Measurements from ENCODE around the gene DGKD.

DGKD gene

DNA sequence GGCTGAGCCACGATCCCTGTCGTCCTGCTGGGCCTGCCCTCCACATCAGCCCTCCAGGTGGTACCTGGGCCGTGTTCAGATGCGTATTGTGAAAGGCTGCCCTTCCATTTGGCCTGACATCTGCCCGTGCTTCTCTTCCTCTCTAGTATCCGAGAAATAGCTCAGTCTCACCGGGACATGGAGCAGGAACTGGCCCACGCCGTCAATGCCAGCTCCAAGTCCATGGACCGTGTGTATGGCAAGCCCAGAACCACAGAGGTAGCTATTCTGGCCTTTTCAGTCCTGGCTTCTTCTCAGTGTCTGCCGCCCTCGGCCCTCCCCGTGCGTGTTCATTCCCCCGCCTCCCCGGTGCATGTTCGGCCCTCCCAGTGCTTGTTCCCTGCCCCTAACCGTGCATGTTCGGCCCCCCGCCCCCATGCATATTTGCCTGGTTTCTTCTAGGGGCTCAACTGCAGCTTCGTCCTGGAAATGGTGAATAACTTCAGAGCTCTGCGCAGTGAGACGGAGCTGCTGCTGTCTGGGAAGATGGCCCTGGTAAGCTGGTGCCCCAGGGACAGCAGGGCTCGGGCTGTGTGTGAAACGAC lies 108.0 kb downstream of the DGKD start:
- DNase-seq (ENCODE audit: low read depth), result no peak

DNA sequence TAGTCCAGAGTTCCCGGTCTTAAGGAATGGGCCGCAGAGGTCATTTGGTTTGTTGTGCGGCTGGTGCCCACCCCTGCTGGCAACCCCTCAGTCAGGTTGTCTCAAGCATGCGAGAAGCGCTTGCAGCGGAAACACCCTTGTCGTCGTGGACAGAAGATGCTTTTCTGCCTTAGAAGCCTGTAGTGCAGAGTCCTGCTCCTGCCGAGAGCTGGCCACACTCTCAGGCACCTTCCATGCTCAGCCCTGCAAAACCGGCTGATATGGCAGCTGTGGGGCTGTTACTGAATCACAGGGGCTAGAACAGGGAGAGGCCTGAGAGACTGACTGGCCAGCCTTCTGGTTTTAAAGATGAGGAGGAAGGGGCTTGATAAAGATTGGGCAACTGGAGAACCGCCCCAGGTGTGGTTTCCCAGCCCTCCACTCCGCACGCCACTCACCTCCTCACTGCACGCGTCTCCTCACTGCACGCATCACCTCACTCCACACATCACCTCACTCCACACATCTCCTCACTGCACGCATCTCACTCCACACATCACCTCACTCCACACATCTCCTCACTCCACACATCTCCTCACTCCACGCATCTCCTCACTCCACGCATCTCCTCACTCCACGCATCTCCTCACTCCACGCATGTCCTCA lies 108.7 kb downstream of the DGKD start:
- no peak for DNase-seq (ENCODE audit: low read depth)

DNA sequence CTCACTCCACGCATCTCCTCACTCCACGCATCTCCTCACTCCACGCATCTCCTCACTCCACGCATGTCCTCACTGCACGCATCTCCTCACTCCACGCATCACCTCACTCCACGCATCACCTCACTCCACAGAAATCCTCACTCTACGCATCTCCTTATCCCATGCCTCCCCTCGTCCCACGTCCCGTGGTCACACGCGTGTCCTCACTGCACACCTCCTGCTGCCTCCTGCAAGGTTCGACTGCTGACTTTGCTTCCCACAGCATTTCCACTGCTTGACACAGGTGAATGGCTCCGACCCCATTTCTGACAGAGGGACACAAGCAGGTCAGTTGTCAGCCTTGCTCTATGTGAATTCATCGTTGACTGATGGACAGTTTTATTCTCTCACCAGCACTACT lies 109.3 kb downstream of the DGKD start:
- no peak for DNase-seq (ENCODE audit: low read depth)

DNA sequence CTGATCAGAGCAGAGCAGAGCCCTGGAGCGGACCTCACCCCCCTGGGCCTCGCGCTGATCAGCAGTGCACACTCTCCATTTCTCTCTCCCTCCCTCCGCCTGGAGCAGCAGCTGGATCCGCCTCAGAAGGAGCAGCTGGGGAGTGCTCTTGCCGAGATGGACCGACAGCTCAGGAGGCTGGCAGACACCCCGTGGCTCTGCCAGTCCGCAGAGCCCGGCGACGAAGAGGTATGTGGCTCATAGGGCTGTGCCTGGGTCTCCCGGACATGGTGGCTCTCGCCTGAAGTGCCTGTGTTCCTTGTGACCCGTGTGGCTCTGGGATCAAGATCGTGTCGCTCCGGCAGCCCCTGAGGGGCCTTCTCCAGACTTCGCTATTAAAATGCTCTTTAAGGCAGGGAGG lies 109.8 kb downstream of the DGKD start:
- no peak for DNase-seq (ENCODE audit: low read depth)

DNA sequence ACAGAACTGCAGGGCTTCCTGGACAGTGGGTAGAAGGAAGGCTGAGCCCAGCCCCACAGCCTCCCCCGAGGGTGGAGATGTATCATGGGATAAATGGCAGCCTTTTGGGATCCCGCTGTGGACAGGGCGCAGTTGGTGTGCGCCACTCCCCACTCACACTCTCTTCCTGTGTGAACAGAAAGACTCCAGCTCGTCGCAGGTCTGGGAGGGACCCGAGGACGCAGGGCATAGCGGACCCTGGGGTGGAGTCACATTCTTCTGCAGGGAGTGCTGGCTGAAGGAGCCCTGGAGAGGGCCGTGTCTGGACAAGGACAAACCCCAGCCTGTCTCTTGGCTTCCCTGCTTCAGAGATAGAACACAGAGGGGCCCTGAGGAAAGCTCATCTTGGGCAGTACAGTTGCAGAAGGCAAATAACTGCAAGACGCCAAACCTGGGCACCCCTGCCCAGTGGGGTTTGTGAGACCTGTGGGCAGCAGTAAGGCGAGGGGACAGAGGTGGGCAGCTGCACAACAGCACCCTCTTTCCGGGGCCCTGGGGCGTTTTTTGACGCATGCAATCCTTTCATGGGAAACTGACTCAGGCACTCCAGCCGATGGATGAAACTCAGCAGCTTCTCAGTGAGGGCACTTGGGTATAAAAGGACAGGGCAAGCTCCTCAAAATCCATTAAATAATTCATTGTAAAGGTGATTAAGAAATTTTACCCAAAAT lies 110.4 kb downstream of the DGKD start:
- DNase-seq (ENCODE audit: low read depth), result no peak

DNA sequence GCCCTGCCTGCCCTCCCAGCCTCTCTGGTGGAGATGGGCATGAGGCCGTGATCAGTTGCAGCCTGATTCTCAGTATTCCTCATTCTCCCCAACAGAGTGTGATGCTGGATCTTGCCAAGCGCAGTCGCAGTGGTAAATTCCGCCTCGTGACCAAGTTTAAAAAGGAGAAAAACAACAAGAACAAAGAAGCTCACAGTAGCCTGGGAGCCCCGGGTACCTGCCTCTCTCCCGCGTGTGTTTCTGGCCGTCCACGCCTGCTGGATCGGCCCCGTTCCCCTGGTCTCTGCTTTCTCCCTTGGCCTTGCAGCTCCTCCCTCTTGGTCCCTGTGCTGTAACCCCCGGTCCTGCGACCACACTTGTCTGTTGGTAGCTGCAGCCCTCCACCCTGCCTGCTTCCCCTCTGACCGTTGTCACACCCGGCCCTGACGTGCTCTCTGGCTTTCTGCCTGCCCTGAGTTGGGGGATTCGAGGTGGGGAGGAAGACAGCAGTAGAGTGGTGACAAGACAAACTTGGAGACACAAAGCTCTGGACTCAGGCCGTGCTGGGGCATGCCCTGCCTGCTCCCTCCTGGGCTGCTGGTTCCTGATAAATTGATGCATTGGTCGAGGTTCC lies 112.8 kb downstream of the DGKD start:
- no peak for DNase-seq (ENCODE audit: low read depth)

DNA sequence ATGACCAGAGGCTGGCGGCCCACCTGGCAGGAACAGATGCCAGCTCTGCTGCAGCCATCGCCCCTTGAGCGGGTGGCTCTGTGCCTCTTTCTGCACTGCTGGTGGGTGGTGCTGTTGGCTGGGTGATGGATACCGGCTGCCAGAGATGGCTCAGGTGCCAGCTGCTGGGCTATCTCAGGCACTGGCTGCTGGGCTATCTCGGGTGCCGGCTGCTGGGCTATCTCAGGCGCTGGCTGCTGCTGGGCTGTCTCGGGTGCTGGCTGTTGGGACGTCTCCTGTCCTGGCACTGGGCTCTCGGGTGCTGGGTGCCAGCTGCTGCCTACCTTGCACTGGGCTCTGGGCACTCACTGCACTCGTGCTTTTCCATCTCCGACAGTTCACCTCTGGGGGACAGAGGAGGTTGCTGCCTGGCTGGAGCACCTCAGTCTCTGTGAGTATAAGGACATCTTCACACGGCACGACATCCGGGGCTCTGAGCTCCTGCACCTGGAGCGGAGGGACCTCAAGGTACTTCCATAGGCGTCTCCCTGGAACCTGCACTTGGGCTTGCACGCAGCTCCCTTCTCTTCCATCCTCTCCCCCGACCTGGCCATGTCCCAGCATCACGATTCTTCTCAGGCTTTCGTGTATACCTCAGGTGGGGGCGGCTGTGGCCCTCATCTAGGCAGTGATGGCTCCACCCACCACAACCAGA lies 113.9 kb downstream of the DGKD start:
- no peak for DNase-seq (ENCODE audit: low read depth)

DNA sequence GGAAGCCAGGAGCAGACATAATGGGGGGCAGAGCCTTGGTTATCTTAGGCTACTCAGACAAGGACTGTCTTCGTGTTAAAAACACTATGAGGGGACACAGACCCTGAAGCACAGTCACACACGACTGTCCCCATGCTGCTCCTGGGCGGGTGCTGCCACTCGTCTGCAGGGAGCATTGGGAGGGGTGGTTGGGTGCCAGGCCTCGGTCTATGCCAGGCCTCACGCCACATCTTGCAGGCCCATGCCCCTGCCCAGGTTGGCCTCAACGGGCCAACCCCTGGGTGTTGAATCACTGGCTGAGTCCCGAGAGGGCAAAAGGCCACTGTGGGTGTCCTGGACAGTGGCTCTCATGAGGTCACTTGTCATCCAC lies 114.4 kb downstream of the DGKD start:
- DNase-seq (ENCODE audit: low read depth), result no peak

DNA sequence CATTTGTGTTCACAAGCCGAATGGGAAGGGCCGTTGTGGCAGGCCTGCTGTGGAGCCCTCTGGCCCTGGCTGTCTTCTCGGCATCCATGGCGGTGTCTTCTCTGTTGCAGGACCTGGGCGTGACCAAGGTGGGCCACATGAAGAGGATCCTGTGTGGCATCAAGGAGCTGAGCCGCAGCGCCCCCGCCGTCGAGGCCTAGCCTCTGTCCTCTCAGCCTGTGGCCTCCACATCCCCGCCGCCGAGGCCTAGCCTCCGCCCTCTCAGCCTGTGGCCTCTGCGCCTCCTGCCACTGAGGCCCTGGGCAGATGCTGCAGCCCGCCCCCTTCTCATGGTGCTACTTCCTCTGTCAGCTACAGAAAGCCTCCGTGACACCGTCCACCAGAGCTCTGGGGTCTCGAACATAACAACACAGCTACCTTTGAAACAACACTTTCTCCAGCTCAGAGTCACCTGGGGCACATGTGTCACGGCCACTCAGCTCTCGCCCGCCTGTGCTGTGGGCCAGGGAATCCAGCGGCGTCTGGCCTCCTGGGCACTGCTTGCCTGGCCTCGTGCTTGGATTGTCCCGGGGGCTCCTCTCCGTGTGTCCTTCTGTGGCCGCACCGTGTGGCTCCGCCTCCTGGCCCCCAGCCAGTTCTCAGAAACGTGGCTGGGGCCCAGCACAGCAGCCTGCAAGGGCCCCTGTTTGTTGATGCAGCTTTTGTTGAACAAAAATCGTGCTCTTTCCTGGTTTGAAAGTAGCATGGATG lies 115.1 kb downstream of the DGKD start:
- no peak for DNase-seq (ENCODE audit: low read depth)

DNA sequence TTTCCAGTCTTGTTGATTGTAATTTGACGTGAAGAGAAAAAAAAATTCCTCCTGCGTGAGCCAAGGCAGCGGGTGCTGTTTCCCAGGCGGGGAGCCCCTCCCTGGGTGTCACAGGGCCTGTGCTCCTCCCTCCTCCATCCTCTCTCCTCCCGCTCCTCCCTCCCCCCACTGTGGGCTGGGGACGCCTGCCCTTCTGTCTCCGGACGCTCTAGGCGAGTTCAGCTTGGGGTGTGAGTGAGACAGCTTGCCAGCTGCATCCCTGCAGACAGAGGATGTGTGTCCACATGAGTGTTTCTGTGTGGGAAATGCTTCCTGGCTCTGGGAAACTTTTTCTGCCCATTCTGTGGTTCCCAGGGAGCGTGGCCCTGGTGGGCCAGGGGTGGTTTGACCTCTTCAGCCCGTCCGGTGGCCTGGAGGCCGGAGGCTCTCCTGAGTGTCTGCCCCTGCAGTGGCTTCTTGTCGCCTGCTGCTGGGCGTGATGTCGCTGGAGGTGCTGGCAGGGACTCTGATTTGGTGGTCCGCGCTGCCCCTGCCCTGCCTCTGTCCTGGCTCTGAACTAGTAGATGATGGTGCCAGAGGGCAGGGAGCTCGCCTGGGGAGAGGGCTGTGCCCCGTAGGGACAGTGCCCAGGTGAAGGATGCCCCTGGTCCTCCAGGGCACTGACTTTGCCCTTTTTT lies 115.9 kb downstream of the DGKD start:
- no peak for DNase-seq (ENCODE audit: low read depth)

DNA sequence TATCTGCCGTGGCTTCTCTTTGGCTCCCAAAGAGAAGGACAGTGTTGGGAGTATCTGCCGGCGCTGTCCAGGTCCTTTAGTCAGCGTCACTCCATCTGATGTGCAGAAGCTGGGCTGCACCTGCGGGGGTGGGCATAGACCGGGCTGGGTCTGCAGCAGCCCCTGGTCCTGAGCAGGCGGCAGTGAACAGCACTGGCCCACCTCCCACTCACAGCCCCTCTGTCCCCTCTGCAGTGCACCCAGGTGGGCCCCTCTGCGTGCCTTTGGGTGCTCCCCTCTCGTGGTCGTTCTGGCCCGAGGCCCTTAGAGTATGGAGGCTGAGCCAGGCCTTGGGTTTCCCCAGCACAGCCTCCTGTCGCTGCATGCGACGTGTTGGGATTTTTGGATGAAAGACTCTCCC lies 116.5 kb downstream of the DGKD start:
- no peak for DNase-seq (ENCODE audit: low read depth)

DNA sequence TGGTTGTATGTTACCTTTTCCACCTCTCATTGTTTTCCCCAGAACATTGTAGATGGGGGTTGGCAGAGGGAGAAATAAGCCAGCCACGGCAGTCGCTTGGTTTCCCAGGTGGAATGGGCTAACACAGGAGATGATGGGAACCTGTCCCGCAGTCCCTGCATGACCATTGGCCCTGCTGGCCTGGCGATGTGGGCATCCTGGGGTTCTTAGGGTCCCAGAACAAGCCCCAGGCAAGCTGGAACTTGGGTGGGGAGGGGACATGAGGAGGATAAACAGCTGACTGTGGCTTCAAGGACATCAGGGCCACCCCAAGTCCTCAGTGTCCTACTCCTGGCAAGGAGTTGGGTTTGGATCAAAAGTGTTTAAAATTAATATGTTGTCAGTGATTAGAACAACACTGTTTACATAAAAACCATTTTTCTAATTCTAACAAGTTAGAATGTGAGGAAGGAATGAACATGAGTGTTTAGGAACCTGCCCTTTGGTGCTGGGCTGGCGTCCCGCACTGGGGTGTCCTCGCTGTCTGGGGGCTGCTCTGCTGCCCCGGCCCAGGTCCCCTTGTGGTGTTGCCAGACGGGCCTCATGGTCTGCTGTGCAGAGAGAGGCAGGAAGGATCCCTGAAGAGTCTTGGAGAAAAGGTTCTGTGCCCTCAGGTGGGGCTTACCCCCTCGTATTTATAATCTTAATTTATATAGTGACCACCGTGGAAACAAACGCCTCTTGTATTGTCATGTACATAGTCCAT lies 117.2 kb downstream of the DGKD start:
- no peak for DNase-seq (ENCODE audit: low read depth)

DNA sequence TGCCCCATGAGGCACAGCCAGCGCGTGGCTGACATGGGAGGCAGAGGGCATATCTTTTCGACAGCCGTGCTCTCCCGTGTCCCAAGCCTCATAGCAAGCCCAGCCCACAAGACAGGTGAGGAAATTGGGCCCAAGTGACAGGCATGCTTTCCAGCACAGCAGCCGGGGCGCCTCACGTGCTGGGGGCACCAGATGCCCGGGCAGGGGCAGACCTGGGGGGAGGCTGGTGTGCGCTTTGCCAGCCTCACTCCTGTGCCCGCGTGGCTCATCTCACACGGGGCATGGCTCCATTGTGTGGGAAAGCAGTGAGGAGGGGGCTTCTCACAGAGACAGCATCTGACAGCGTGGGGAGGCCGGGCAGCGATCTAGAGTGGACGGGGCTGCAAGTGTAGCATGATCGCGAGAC lies 119.1 kb downstream of the DGKD start:
- DNase-seq (ENCODE audit: low read depth), result no peak

DNA sequence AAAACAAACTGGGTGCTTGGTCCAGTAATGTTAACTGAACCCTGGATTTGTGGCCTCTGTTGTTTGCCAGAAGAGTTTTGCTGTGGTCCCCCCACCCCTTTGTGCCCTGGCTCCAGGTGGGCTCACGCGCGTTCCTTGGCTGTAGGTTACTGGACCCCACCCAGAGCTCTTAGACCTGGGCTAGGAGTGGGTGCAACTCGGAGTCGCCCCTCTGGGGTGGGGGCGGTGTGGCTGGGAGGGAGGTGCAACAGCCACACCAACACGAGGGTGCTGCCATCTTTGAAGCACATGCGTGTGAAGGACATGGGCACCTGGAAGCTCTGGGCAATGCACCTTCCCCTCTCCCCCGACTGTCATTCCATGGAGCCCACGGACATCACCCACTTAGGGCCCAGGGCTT lies 119.6 kb downstream of the DGKD start:
- no peak for DNase-seq (ENCODE audit: low read depth)

DNA sequence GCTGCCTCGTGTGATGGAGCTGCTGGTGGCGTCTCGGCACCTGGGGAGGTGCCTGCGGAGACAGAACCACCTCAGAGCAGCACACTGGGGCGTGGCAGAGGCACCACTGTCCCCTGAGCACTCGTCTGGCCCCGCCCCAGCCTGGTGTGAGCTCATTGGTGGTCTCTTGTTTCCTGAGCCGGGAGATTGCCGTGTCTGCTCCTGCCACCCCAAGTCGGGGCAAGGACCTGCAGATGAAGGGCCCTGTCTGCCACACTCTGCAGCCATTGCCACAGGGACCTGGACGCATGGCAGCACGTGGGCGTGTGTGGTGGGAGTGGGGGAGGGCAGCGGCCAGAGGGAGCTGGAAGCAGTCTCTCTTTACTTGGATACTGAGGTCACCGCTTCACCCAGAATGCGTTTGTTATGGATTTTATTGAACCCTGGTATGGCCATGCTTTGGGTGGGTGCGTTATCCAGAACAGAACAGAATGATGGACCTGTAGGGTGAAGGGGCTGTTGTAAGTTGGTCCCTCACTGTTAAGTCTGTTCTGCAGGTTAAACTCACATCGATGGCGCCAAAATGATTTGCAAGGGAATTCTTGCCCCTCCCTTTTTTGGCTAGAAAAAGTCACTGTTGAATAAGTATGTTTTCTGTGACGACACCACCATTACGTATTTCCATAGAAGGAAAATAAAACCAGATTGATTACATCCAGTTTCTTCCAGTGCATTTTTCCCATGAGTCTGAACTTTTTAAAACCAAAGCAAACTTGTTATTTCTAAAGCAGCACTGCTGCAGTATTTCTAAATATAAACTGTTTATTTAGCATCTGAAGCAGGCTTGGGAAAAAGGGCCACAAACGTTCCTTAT lies 120.2 kb downstream of the DGKD start:
- DNase-seq (ENCODE audit: low read depth), result no peak

DNA sequence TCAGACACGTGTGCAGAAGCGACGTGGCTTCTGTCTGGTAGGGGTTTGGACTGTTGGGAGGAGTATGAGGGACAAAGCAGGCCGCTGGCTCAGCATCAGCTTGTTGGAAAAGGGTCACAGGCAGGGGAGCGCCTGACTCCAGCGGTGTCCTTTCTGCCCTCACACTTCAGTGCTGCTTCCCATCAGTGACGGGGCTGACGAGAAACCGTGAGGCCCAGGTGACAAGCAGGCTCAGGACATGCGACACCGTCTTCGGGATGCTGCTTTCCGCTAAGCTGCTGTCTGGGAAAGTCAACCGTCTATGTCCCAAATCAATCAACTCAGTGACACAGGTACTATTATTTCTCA lies 121.7 kb downstream of the DGKD start:
- DNase-seq (ENCODE audit: low read depth), result no peak

DNA sequence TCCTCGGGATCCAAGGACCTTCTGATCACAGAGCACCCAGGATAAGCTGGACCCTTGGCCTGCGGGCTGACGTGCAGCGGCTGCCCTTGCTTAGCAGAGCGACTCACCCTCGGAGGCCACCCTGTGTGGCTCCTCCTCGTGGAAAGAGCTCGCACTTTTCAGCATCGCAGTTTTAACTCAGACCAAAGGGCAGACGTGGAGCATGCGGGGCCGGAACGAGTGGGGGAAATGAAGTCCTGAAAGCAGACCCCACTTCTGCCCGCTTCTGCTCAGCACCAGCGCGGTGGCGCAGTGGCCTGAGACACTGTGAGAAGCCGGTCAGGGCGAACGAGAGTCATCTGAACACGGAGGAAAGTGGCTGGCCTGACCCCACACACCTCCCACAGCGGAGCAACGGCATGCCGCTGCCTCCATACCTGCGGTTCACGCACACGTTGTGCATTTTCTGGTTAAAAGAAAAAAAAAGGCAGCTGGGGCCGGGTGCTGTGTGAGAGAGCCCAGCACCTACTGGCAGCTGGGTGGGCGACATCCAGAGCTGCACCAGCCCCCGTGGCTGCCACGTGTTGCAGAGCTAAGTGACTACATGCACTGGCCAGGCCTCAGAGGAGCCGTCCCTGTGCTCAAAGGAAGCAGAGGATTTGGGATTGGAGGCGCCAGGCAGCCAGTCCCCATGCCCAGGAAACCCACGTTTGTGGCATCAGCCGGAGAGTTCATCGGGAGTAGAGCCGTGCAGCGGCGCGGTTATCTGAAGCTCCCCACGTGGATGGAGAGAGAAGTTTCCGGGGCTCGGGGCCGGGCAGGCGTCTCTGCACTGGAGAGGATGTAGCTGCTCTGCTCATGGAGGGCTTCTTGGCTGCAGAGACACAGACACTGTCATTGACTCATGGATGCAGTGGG lies 122.6 kb downstream of the DGKD start:
- DNase-seq (ENCODE audit: low read depth), result no peak

DNA sequence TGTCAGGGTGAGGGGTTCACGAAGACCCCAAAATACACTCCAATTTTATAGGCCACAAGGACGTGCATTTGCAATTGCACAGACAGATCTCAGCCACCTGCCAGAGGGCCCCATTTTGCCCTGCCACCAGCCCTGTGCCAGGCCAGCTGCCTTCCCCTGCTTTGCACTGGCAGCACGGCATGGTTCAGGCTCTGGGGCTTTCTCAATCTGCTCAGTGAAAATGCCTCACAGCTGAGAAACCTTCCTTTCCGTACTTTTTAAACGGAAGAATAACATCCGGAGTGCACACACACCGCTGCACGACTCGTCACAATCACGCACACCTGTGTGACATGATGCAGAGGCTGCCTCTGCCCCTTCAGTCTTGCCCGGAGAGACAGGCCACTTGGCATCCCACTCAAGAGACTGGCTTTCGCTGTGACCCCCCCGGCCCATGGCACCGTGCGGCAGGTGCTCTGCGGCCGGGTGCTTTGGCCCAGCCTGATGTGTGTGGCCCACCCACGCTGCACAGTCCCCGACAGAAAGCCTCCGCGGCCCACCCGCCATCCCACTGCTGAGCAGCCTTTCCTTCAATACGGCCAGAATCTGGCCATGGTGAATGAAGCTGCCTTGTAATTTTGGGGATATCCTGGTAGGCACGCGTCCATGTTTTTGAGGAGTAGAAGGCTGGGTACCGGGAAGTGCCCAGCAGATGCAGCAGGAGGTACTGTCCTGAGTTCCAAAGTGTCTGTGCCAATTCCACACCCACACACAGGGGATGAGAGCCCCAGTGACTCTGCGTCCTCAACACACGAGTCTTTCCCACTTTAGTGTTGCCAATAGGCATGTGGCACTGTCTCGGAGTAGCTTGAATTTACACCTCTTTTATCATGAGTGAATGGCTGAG lies 123.5 kb downstream of the DGKD start:
- no peak for DNase-seq (ENCODE audit: low read depth)

Measured in stromal cell of bone marrow (primary cell).